Stromal cell of bone marrow (primary cell): ENCODE results near the gene RBM11.
"Not testable (repeated sequence)": the region's sequence is repeated elsewhere in the genome, so short reads cannot be mapped to it uniquely, and the experiment has no call there.

ENCODE experiments used
- DNase-seq: peaks from one replicate; pipeline ENCODE4 v3.0.0-alpha.2; 2012; ENCODE audit warnings: low read depth

RBM11 gene

DNA sequence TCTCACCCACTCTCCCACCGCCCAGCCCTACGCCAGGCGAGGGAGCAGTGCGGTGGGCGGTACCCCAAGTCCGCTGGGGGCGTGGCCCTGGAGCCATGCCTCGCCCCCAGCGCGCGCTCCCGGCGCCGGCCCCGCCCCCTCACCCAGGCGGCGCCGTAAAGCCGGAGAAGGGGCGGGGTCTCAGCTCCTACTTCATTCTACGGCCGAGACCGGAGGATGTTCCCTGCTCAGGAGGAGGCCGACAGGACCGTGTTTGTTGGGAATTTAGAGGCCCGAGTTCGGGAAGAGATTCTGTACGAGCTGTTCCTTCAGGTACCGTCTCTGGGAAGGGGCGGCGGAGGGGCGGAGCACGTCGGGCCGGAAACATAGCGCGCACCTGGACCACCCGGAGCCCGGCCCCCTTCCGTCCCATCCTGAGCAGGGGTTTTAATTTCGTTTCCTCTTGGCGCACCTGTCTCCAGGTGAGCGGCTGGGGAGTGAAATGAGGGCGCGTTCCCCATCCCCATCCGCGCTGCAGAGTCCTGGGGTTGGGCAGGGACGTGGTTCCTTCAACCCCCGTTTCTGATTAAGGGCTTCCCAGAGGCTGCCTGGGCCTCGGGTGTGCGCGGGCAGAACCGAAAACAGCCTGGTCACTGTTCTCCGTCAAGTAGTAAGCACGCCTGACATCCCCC is at the start of gene RBM11:
TSS of gene RBM11 (plus strand) at position 187 of the 671 bp plus-strand sequence. CDS start at position 217, 30 bp downstream.
- peak; percentile 4 for DNase-seq

DNA sequence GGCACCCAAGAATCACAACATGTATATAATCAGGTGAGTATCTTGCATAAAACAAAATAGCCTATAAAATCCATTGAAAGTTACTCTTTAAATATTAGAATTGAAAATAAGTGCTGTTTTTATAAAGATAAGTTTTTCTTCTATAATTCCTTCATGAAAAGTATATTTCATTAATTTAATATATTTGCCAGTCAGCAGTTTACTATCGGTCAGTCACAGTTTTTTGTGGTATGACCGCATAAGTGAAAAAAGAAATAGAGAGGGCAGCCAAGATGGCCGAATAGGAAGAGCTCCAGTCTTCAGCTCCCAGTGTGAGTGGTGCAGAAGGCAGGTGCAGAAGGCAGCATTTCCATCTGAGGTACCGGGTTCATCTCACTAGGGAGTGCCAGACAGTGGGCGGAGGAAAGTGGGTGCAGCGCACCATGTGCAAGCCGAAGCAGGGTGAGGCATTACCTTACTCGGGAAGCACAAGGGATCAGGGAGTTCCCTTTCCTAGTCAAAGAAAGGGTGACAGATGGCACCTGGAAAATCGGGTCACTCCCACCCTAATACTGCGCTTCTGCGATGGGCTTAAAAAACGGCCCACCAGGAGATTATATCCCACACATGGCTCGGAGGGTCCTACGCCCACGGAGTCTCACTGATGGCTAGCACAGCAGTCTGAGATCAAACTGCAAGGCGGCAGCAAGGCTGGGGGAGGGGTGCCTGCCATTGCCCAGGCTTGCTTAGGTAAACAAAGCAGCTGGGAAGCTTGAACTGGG is 49.3 kb upstream of the RBM11 start:
- not testable (repeated sequence) for DNase-seq

GRCh38 chr21:14206222-14206621 is 9.7 kb upstream of the RBM11 start:
- no peak for DNase-seq

- no peak for DNase-seq
Observed at GRCh38 chr21:14210738-14211137, 5.2 kb upstream of the RBM11 start, which contains the start of gene LIPI. LIPI (minus strand) TSS chr21:14210955; CDS start chr21:14210845, 110 bp downstream.

- DNase-seq = no peak
Observed at GRCh38 chr21:14213164-14213563, 2.8 kb upstream of the RBM11 start.

DNA sequence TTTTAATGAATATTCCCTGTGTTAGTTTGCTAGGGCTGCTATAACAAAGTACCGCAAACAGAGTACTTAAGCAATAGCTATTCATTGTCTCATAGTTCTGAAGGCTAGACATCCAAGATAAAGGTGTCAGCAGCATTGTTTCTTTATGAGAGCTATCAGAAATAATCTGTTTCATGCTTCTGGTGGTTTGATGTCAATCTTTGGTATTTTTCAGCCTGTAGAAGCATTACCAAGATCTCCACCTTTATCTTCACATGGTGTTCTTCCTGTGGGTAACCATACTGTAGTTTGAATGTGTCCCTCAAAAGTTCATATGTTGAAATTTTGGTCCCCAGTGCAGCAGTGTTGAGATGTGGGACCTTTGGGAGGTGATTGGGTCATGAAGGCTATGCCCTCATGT is 7.4 kb downstream of the RBM11 start:
- DNase-seq = no peak

GRCh38 chr21:14229399-14229798 is 13.4 kb downstream of the RBM11 start:
- DNase-seq = no peak

GRCh38 chr21:14235101-14235500 is 19.1 kb downstream of the RBM11 start:
- DNase-seq = no peak

- DNase-seq = no peak
Observed at GRCh38 chr21:14236180-14236579, 20.2 kb downstream of the RBM11 start.

DNA sequence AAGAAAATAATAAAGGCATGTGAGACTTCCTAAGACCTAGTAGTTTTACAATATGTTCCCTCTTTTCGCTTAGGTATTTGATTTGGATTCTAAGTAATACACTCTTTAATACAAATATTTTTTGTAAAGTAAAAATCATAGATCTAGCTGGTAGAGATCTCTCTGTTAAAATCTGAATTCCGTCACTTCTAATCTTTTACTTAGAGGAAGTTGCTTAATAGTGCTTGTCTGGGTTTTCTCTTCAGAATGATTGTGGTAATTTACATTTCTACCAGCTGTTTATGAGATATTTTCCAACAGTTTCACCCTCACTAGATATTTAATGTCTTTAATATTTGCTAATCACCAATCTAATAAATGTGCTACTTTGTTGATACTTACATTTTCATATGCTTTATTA is 23.3 kb downstream of the RBM11 start:
- DNase-seq = no peak

DNA sequence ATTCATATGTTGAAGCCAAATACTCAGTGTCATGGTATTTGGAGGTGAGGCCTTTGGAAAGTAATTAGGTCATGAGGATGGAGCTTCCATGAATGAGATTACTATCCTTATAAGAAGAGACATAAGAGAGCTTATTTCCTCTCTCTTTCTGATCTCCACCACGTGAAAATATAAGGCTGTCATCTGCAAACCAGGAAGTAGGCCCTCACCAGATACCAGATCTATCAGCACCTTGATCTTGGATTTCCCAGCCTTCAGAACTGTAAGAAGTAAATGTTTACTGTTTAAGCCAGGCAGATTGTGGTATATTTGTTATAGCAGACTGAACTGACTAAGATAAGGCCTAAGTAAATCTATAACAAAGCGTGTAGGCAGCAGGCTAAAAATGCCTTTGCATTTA is 25.3 kb downstream of the RBM11 start:
- DNase-seq = no peak

- no peak for DNase-seq
Observed at GRCh38 chr21:14243461-14243860, 27.5 kb downstream of the RBM11 start.

GRCh38 chr21:14243874-14244273 is 27.9 kb downstream of the RBM11 start:
- no peak for DNase-seq

- DNase-seq = no peak
Observed at GRCh38 chr21:14244911-14245310, 29.0 kb downstream of the RBM11 start.

- no peak for DNase-seq
Observed at GRCh38 chr21:14245711-14246110, 29.8 kb downstream of the RBM11 start.

- no peak for DNase-seq
Observed at GRCh38 chr21:14251336-14251735, 35.4 kb downstream of the RBM11 start.

GRCh38 chr21:14259747-14260146 is 43.8 kb downstream of the RBM11 start:
- peak; percentile 31 for DNase-seq

DNA sequence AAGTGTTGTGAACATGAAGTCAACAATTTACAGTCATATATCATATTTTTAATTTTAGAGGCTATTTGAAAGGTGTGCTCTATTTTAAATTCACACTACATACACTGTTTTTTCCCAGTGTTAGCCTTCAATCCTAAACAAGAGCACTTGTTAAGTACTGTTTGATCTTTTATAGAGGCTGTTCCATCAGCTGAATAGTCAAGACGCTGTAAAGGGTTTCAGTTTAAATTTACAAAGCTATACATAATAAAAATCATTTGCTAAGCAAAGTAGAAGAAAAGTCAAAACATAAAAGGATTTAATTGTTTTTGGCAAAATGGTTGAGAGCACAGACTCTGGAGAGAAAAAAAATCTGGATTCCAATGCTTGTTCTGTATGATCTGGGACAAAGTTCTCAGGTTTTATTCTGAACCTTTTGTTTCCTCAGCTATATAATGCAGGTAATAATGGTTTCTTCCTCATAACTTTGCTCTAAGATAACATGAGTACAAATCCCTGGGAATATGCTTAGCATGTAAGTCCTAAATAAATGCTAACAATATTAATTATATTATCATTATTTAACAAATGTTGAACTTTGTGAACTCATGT is 44.3 kb downstream of the RBM11 start:
- DNase-seq = no peak

GRCh38 chr21:14262039-14262438 is 46.1 kb downstream of the RBM11 start:
- DNase-seq = no peak

DNA sequence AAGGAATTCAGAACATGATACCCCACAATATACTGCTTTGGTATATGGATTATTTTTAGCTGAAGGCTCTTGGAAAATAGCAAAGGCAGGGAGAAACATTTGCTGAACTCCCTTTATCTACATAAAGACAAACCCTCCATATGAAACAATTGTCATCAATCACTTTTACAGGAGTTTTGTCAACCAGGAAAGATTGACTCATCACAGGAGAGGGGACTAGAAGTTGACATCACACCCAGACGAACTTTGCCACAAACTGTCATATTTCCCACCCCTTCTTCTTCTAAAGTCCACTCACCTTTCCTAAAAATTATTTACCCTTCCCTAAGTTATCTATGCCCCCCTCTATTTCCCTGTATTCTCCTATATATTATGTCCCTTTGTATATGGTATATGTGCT is 47.9 kb downstream of the RBM11 start:
- no peak for DNase-seq

DNA sequence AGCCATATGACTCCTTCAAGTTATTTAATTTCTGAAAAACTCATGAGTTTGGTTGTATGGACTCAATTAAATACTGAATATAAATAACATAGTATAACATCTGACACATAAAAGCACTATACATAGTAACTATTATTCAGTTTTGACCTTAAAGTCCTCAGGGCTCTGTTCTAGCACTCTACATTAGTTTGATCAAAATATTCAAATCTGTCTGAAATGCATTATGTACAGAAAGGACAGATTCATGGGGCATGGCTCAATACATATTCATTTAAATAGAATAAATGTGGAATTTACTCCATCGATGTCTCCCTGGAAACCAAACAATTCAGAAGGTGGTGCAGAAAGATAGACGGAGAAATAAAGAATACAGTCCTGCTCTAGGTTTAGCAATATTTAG is 49.1 kb downstream of the RBM11 start:
- DNase-seq = no peak

GRCh38 chr21:14267076-14267475 is 51.1 kb downstream of the RBM11 start:
- DNase-seq = no peak

- no peak for DNase-seq
Observed at GRCh38 chr21:14270631-14271030, 54.7 kb downstream of the RBM11 start.
